DMS153 treated with DMSO at 0.1 percent for 48 hours (cell line): Measurements from ENCODE around the gene SEMA6A.

Source experiments
- DNase-seq: peaks from one replicate; lab custom pipeline; 2025; ENCODE audit not compliant: unreplicated experiment; lab: John Stamatoyannopoulos, UW

The SEMA6A gene

GRCh38 chr5:116442095-116442534 is 132.5 kb downstream of the SEMA6A start:
- DNase-seq: peak; percentile 25

- peak; percentile 15 for DNase-seq
Measured at GRCh38 chr5:116441223-116441622, 133.4 kb downstream of the SEMA6A start.

- DNase-seq: no peak
Measured at GRCh38 chr5:116440457-116441001, 134.1 kb downstream of the SEMA6A start.

GRCh38 chr5:116439905-116440304 is 134.7 kb downstream of the SEMA6A start:
- DNase-seq: no peak

- no peak for DNase-seq
Measured at GRCh38 chr5:116438979-116439554, 135.6 kb downstream of the SEMA6A start.

GRCh38 chr5:116437922-116438578 is 136.6 kb downstream of the SEMA6A start:
- DNase-seq: no peak

GRCh38 chr5:116437351-116437705 is 137.3 kb downstream of the SEMA6A start:
- no peak for DNase-seq

- no peak for DNase-seq
Measured at GRCh38 chr5:116436674-116437350, 137.8 kb downstream of the SEMA6A start.

- no peak for DNase-seq
Measured at GRCh38 chr5:116428966-116429365, 145.7 kb downstream of the SEMA6A start.

- no peak for DNase-seq
Measured at GRCh38 chr5:116428413-116428812, 146.2 kb downstream of the SEMA6A start.

- DNase-seq: no peak
Measured at GRCh38 chr5:116424951-116425350, 149.7 kb downstream of the SEMA6A start.

GRCh38 chr5:116424258-116424615 is 150.4 kb downstream of the SEMA6A start:
- no peak for DNase-seq

- DNase-seq: no peak
Measured at GRCh38 chr5:116423587-116424257, 150.9 kb downstream of the SEMA6A start.

GRCh38 chr5:116423141-116423540 is 151.5 kb downstream of the SEMA6A start:
- DNase-seq: no peak

GRCh38 chr5:116421080-116421629 is 153.5 kb downstream of the SEMA6A start:
- DNase-seq: no peak

- DNase-seq: no peak
Measured at GRCh38 chr5:116420540-116420939, 154.1 kb downstream of the SEMA6A start.

- no peak for DNase-seq
Measured at GRCh38 chr5:116419258-116419657, 155.4 kb downstream of the SEMA6A start.

GRCh38 chr5:116418774-116419173 is 155.8 kb downstream of the SEMA6A start:
- DNase-seq: no peak

- DNase-seq: no peak
Measured at GRCh38 chr5:116418016-116418415, 156.6 kb downstream of the SEMA6A start.

GRCh38 chr5:116415989-116416388 is 158.6 kb downstream of the SEMA6A start:
- no peak for DNase-seq

- DNase-seq: no peak
Measured at GRCh38 chr5:116415182-116415581, 159.4 kb downstream of the SEMA6A start.
